Mammary epithelial cell (primary cell): ENCODE measurements around the gene DAB2.

Source experiments
- EZH2 ChIP-seq: IDR thresholded peaks from 2 replicates; pipeline ENCODE4 v1.6.1; 2012; ENCODE audit warnings: low read length, inconsistent platforms, borderline replicate concordance
- TF ChIP-seq, protein P1 (sequence below), 2 donors: IDR thresholded peaks in 1 of 2; conservative IDR thresholded peaks in 1 of 2; 2 replicates each; pipeline ENCODE4 v1.5.1; 2011 to 2012; ENCODE audit warnings: inconsistent platforms in 2 of 2, low read length in 2 of 2, mild to moderate bottlenecking in 2 of 2, control low read depth in 1 of 2, low read depth in 1 of 2; ENCODE audit not compliant: insufficient read depth in 1 of 2; ENCODE audit errors: extremely low read depth in 1 of 2

DNA sequence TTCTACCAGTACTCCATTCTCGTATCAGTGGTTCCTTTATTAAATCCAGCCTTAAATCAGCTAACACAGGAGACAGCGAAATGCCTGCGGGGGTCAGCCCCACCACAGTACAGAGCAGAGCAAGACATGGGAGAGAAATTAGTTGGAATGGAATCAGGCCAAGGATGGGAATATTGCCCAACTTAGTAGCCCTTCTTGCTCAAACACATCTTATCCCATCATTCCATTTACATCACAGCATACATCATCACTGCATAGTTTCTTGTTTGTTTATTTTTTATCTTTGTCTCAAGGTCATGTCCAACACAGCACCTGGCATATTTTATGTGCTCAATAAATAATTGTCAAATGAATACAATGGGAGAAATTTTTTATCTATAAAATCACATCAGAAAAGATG, 34.3 kb upstream of the DAB2 start:
- TF ChIP-seq, protein P1, sequence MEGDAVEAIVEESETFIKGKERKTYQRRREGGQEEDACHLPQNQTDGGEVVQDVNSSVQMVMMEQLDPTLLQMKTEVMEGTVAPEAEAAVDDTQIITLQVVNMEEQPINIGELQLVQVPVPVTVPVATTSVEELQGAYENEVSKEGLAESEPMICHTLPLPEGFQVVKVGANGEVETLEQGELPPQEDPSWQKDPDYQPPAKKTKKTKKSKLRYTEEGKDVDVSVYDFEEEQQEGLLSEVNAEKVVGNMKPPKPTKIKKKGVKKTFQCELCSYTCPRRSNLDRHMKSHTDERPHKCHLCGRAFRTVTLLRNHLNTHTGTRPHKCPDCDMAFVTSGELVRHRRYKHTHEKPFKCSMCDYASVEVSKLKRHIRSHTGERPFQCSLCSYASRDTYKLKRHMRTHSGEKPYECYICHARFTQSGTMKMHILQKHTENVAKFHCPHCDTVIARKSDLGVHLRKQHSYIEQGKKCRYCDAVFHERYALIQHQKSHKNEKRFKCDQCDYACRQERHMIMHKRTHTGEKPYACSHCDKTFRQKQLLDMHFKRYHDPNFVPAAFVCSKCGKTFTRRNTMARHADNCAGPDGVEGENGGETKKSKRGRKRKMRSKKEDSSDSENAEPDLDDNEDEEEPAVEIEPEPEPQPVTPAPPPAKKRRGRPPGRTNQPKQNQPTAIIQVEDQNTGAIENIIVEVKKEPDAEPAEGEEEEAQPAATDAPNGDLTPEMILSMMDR (conservative IDR thresholded peaks at IDR 0.05 in 1 of 2, IDR thresholded peaks at IDR 0.05 in 1 of 2; ENCODE audit: extremely low read depth in 1 of 2, insufficient read depth in 1 of 2, low read depth in 1 of 2, low read length in 2 of 2): no peak
- TF ChIP-seq EZH2: no peak
